K562 (cell line): ENCODE results near the gene KRT33A. TPM values are rescaled to one million over a fixed set of nuclear protein-coding genes. Genes with fewer than 3 reads are reported as not detected.

ENCODE experiments used
- ATAC-seq: fragments of 200-7000 bp; cut with Tn5 transposase; 3 replicates; pipeline ENCODE4 v1.9.1; 2020; ENCODE audit warnings: moderate library complexity
- BruUV-seq: library from RNA; stranded (reverse); fragments of 400-500 nt; replicated peaks from 2 replicates; lab custom pipeline; 2021; lab: Mats Ljungman, UMichigan
- CTCF ChIA-PET: fragments of 300-600 bp; formaldehyde crosslinking; extraction: SDS; loops from one replicate; lab custom pipeline; 2021; ENCODE audit warnings: low intra/inter-chr PET ratio; lab: Yijun Ruan, JAX
- POLR2A ChIA-PET: fragments of 300-600, 350-650 bp; sonication (Branson Sonifier 250); formaldehyde crosslinking; extraction: SDS; loops from one replicate; lab custom pipeline; 2021; ENCODE audit warnings: antibody characterized with exemption, inconsistent platforms; lab: Yijun Ruan, JAX
- DNase-seq, 4 experiments: peaks; one replicate each; pipeline versions ENCODE4 v3.0.0 to v3.0.0-alpha.2; 2011 to 2018; ENCODE audit warnings: low spot score in 3 of 4, mixed read lengths in 3 of 4; ENCODE audit errors: extremely low read depth in 1 of 4
- FAIRE-seq: peaks from 2 replicates; lab custom pipeline; 2011; peaks lifted over from hg19 to GRCh38; lab: Jason Lieb, UNC
- H2AFZ ChIP-seq: 2 replicates; pipeline ENCODE4 v1.6.0; 2011; ENCODE audit warnings: low read depth, low read length, control low read depth, inconsistent platforms
- H3K27ac ChIP-seq: fragments of 200-600 bp; 3 replicates; pipeline ENCODE4 v1.8.0; 2011; ENCODE audit warnings: low read depth, mild to moderate bottlenecking, control low read depth, inconsistent platforms, low read length, moderate library complexity, mixed read lengths; ENCODE audit errors: extremely low read depth
- H3K27me3 ChIP-seq, 2 experiments: fragments of 300-600 bp in 1 of 2; 2 replicates in 1 of 2; 3 replicates in 1 of 2; pipeline versions ENCODE4 v1.6.0 to v1.8.0; 2011; ENCODE audit warnings: inconsistent platforms in 2 of 2, low read length in 2 of 2, mild to moderate bottlenecking in 1 of 2, mixed read lengths in 1 of 2, moderate library complexity in 1 of 2; ENCODE audit not compliant: control insufficient read depth in 2 of 2, insufficient read depth in 2 of 2
- H3K36me3 ChIP-seq: fragments of 300-600 bp; 3 replicates; pipeline ENCODE4 v1.8.0; 2011; ENCODE audit warnings: mild to moderate bottlenecking, low read length, inconsistent platforms; ENCODE audit not compliant: control insufficient read depth, insufficient read depth
- H3K4me1 ChIP-seq, 2 experiments: fragments of 200-600 bp in 1 of 2; replicated peaks in 1 of 2; 2 replicates in 1 of 2; 3 replicates in 1 of 2; pipeline versions ENCODE4 v1.5.1 to v1.8.0; 2011; ENCODE audit warnings: inconsistent platforms in 2 of 2, low read length in 2 of 2, mild to moderate bottlenecking in 1 of 2, mixed read lengths in 1 of 2, moderate library complexity in 1 of 2; ENCODE audit not compliant: control insufficient read depth in 2 of 2, insufficient read depth in 2 of 2
- H3K4me2 ChIP-seq: 2 replicates; pipeline ENCODE4 v1.6.1; 2011; ENCODE audit warnings: low read length, control low read depth, inconsistent platforms, mixed read lengths; ENCODE audit not compliant: insufficient read depth
- H3K4me3 ChIP-seq: fragments of 200-600 bp; sonication (generic), shearing (Covaris generic); 2 replicates; pipeline ENCODE4 v1.5.1; 2016; ENCODE audit warnings: control low read depth, inconsistent platforms
- H3K79me2 ChIP-seq: fragments of 200-600 bp; 3 replicates; pipeline ENCODE4 v1.8.0; 2011; ENCODE audit warnings: low read length, inconsistent platforms; ENCODE audit not compliant: control insufficient read depth, insufficient read depth
- H3K9ac ChIP-seq, 2 experiments: 2 replicates each; pipeline versions ENCODE4 v1.6.0 to v1.6.1; 2011; ENCODE audit warnings: low read depth in 2 of 2, low read length in 2 of 2, control low read depth in 1 of 2, inconsistent platforms in 1 of 2, mild to moderate bottlenecking in 1 of 2, mixed read lengths in 1 of 2; ENCODE audit not compliant: insufficient read depth in 1 of 2
- H3K9me1 ChIP-seq: one replicate; pipeline ENCODE4 v1.6.0; 2011; ENCODE audit warnings: inconsistent platforms, mild to moderate bottlenecking, low read length, moderate library complexity; ENCODE audit not compliant: control insufficient read depth, insufficient read depth
- H3K9me3 ChIP-seq: replicated peaks from 2 replicates; pipeline ENCODE4 v1.5.1; 2011; ENCODE audit warnings: low read depth, low read length, inconsistent platforms; ENCODE audit not compliant: control insufficient read depth, insufficient read depth
- H4K20me1 ChIP-seq: replicated peaks from 2 replicates; pipeline ENCODE4 v1.6.1; 2011; ENCODE audit warnings: low read length, inconsistent platforms, mixed read lengths; ENCODE audit not compliant: control insufficient read depth, insufficient read depth
- CHCHD3 ChIP-seq: fragments of 250-450 bp; sonication (Bioruptor Pico); IDR thresholded peaks from 2 replicates; pipeline ENCODE4 v2.1.2; 2022; ENCODE audit warnings: mild to moderate bottlenecking
- CREB1 ChIP-seq, 2 experiments: sonication (generic) in 1 of 2; formaldehyde crosslinking in 1 of 2; IDR thresholded peaks; 2 replicates each; pipeline versions ENCODE4 v1.6.1 to v1.8.0; 2012 to 2022; ENCODE audit warnings: inconsistent platforms in 1 of 2, mild to moderate bottlenecking in 1 of 2, missing genetic modification reagents in 1 of 2, moderate library complexity in 1 of 2
- CREBBP ChIP-seq: IDR thresholded peaks from one replicate; pipeline ENCODE4 v1.6.1; 2012; ENCODE audit warnings: low read depth, mild to moderate bottlenecking, control low read depth, inconsistent platforms, low read length
- HMG20A ChIP-seq: fragments of 450-650 bp; formaldehyde crosslinking; conservative IDR thresholded peaks from 2 replicates; pipeline ENCODE4 v1.4.0; 2020; ENCODE audit warnings: mild to moderate bottlenecking, mixed read lengths
- NFYB ChIP-seq: IDR thresholded peaks from 2 replicates; pipeline ENCODE4 v1.6.1; 2011; ENCODE audit warnings: mild to moderate bottlenecking, moderate library complexity; ENCODE audit not compliant: insufficient read length; ENCODE audit errors: extremely low read depth
- SMAD3 ChIP-seq: fragments of 450-650 bp; formaldehyde crosslinking; conservative IDR thresholded peaks from 2 replicates; pipeline ENCODE4 v1.4.0; 2020; ENCODE audit warnings: mild to moderate bottlenecking
- ZNF436 ChIP-seq: fragments of 250-450, 450-650 bp; sonication (Bioruptor Pico); formaldehyde crosslinking; IDR thresholded peaks from 2 replicates; pipeline ENCODE4 v1.7.0; 2020; ENCODE audit warnings: mild to moderate bottlenecking
- ZNF778 ChIP-seq: fragments of 450-650 bp; formaldehyde crosslinking; IDR thresholded peaks from 2 replicates; pipeline ENCODE4 v1.4.0; 2020; ENCODE audit warnings: mild to moderate bottlenecking, moderate library complexity
- WGBS: fragments of 100-300 bp; shearing (Covaris generic); methylation state at CpG from one replicate; pipeline ENCODE4 v1.1.6; 2016; ENCODE audit warnings: low coverage, mixed read lengths; ENCODE audit not compliant: insufficient coverage; ENCODE audit errors: missing lambda C conversion rate; 5-methylcytosine and 5-hydroxymethylcytosine counted together
- in situ Hi-C: fragments of 300-500 bp; cut with MboI; formaldehyde crosslinking; loops from 4 replicates; pipeline ENCODE4 v1.15.0; 2018; ENCODE audit warnings: inconsistent platforms, mixed read lengths
- intact Hi-C: fragments of 100-400 bp; cut with micrococcal nuclease; formaldehyde crosslinking; loops from 2 replicates; pipeline ENCODE4 v1.14.2; 2022
- polyA plus RNA-seq, 8 experiments: library from polyadenylated mRNA; depleted of rRNA in 4 of 8; stranded (reverse) in 5 of 8; unstranded in 3 of 8; fragments of >200 nt; fragmentation: Nextera tagmentation in 2 of 8; fragmentation: Illumina TruSeq in 1 of 8; extraction: Ambion mirVana in 2 of 8; extraction: Trizol in 1 of 8; gene quantifications; 2 replicates each; pipeline versions ENCODE4 v1.2.1 to v1.2.3, GENCODE V29; 2011 to 2014; ENCODE audit warnings: inconsistent platforms in 1 of 8, missing spikeins in 1 of 8
- total RNA-seq, 7 experiments: library from RNA; depleted of rRNA in 6 of 7; stranded (reverse); fragments of >200 nt in 6 of 7; fragmentation: Illumina TruSeq in 2 of 7; extraction: Trizol in 2 of 7; gene quantifications; 2 replicates each; pipeline versions ENCODE4 v1.2.1 to v1.2.3, GENCODE V29; 2011 to 2021; ENCODE audit warnings: low replicate concordance in 1 of 7
- TF ChIP-seq, protein P1 (sequence below): fragments of 250-450 bp; sonication (Bioruptor Pico); IDR thresholded peaks from 2 replicates; pipeline ENCODE4 v1.5.0; 2021
- TF ChIP-seq, protein P2 (sequence below), 2 experiments: fragments of 200-800 bp in 1 of 2; sonication (Bioruptor generic) in 1 of 2; sonication (generic) in 1 of 2; formaldehyde crosslinking in 1 of 2; IDR thresholded peaks in 1 of 2; conservative IDR thresholded peaks in 1 of 2; 2 replicates each; pipeline versions ENCODE4 v1.5.0 to v1.6.1; 2016 to 2020; ENCODE audit warnings: missing compliant biosample characterization in 1 of 2, missing genetic modification characterization in 1 of 2, missing genetic modification reagents in 1 of 2

Gene KRT33A
- total and polyA plus RNA-seq, 9 of the 15 experiments (the other 6 are each of a cell fraction or from before 2014, with no cell fraction given), result not detected

DNA sequence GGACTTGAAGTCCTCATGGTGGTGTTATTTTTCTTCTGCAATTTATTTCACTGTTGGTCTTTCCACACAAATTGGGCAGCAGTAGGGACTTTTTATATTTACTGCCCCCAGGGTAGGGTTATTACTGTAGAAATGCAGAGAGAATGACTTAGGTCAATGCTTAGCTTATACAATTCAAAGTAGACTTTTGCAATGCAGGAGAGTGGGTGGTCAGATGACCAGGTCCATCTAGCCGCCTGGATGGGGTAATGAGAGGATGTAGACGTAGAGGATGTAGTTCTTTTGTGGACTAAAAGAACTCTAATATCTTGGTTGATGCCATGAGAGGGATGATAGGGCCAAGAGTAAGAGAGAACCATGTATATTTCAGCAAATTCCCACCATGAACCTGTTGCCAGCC is 32.4 kb downstream of the KRT33A start:
- H3K4me3 ChIP-seq, result no peak overlapping the region
- no peak overlapping the region for H3K27ac ChIP-seq
- ChIA-PET POLR2A (no interaction called here), CTCF (no interaction called here)
- H3K27me3 ChIP-seq, result peaks cover 17 to 20% of the 10 kb centered on the region in 2 experiments; a peak in 3 of 5 replicates
- ATAC-seq (no peak), FAIRE-seq (no peak), DNase-seq (no peak)
- no peak for TF ChIP-seq ZNF436 (CRISPR knock-in tag)
- TF ChIP-seq SMAD3, result no peak
- TF ChIP-seq CREB1 (IDR thresholded peaks at IDR 0.05), result no peak
- no peak for TF ChIP-seq CREB1 (CRISPR knock-in tag; IDR thresholded peaks at IDR 0.05)
- TF ChIP-seq ZNF778 (CRISPR knock-in tag), result no peak
- TF ChIP-seq, protein P1, sequence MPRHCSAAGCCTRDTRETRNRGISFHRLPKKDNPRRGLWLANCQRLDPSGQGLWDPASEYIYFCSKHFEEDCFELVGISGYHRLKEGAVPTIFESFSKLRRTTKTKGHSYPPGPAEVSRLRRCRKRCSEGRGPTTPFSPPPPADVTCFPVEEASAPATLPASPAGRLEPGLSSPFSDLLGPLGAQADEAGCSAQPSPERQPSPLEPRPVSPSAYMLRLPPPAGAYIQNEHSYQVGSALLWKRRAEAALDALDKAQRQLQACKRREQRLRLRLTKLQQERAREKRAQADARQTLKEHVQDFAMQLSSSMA, result no peak
- no peak for TF ChIP-seq CREBBP
- no peak for TF ChIP-seq HMG20A
- no peak for TF ChIP-seq CHCHD3 (CRISPR knock-in tag)
- TF ChIP-seq, protein P2, sequence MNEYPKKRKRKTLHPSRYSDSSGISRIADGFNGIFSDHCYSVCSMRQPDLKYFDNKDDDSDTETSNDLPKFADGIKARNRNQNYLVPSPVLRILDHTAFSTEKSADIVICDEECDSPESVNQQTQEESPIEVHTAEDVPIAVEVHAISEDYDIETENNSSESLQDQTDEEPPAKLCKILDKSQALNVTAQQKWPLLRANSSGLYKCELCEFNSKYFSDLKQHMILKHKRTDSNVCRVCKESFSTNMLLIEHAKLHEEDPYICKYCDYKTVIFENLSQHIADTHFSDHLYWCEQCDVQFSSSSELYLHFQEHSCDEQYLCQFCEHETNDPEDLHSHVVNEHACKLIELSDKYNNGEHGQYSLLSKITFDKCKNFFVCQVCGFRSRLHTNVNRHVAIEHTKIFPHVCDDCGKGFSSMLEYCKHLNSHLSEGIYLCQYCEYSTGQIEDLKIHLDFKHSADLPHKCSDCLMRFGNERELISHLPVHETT (CRISPR knock-in tag; conservative IDR thresholded peaks at IDR 0.05 in 1 of 2, IDR thresholded peaks at IDR 0.05 in 1 of 2), result no peak
- TF ChIP-seq NFYB, result no peak
- no peaks in the 10 kb centered on the region for H3K9me1 ChIP-seq
- H3K9ac ChIP-seq, result no peak overlapping the region
- H3K36me3 ChIP-seq, result no peaks in the 10 kb centered on the region
- BruUV-seq, result no TSS peak
- WGBS, result 0% methylated on average over 2 of the region's 2 CpGs
- in situ Hi-C loops, result no loop called here
- H3K4me2 ChIP-seq, result no peak overlapping the region
- H3K79me2 ChIP-seq, result no peaks in the 10 kb centered on the region
- intact Hi-C loops, result no loop called here
- no peaks in the 10 kb centered on the region for H3K9me3 ChIP-seq
- H3K4me1 ChIP-seq, result peaks cover 0 to 3% of the 10 kb centered on the region in 2 experiments; a peak in 1 of 5 replicates
- H2AFZ ChIP-seq, result no peak overlapping the region
- H4K20me1 ChIP-seq, result no peaks in the 10 kb centered on the region
